WERI-Rb-1 (cell line): ENCODE data around the gene FGF14.
A peak's percentile ranks its signal among the peaks of the same experiment; 100 is the strongest.
"Not testable (repeated sequence)": the region's sequence is repeated elsewhere in the genome, so short reads cannot be mapped to it uniquely, and the experiment has no call there.

Experiments
- DNase-seq: peaks from one replicate; pipeline ENCODE4 v3.0.0-alpha.2; 2020
- H3K27ac ChIP-seq: fragments of 250-450 bp; sonication (Bioruptor Pico); 2 replicates; pipeline ENCODE4 v1.5.1; 2020; ENCODE audit warnings: mild to moderate bottlenecking, moderate library complexity
- H3K27me3 ChIP-seq: fragments of 250-450 bp; sonication (Bioruptor Pico); 2 replicates; pipeline ENCODE4 v1.5.1; 2021; ENCODE audit warnings: mild to moderate bottlenecking, low read depth, moderate library complexity; ENCODE audit not compliant: insufficient read depth, severe bottlenecking
- H3K36me3 ChIP-seq: fragments of 250-450 bp; sonication (Bioruptor Pico); 2 replicates; pipeline ENCODE4 v1.5.1; 2020; ENCODE audit warnings: mild to moderate bottlenecking, moderate library complexity
- H3K4me3 ChIP-seq: 2 replicates; pipeline ENCODE4 v1.5.1; 2011; ENCODE audit warnings: low read depth, mild to moderate bottlenecking, control low read depth, low read length
- H3K9me3 ChIP-seq: fragments of 250-450 bp; sonication (Bioruptor Pico); 2 replicates; pipeline ENCODE4 v1.5.1; 2021; ENCODE audit warnings: mild to moderate bottlenecking, moderate library complexity; ENCODE audit not compliant: severe bottlenecking
- TF ChIP-seq, protein P1 (sequence below): IDR thresholded peaks from 2 replicates; pipeline ENCODE4 v1.5.1; 2011; ENCODE audit warnings: low read depth, mild to moderate bottlenecking, control low read depth, inconsistent platforms, low read length

Gene FGF14

DNA sequence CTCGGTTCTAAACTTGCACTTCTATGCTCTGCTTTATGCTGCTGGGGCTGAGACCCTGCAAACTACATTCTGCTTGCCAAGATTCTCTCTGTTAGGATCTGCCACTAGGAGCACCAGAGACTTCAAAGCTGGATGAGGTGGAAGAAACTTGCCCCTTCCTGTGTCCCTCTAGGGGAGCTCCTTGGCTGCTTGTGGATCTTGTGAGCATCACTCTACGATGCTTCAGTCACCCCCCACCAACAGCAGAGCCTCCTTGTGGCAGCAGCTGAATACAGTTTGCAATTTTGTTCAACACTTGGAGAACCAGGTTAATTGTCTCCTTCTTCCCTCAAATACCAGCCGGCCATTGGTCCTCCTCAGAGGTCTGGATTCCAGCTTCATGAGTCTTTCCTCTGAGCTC, 310.6 kb downstream of the FGF14 start:
- TF ChIP-seq, protein P1, sequence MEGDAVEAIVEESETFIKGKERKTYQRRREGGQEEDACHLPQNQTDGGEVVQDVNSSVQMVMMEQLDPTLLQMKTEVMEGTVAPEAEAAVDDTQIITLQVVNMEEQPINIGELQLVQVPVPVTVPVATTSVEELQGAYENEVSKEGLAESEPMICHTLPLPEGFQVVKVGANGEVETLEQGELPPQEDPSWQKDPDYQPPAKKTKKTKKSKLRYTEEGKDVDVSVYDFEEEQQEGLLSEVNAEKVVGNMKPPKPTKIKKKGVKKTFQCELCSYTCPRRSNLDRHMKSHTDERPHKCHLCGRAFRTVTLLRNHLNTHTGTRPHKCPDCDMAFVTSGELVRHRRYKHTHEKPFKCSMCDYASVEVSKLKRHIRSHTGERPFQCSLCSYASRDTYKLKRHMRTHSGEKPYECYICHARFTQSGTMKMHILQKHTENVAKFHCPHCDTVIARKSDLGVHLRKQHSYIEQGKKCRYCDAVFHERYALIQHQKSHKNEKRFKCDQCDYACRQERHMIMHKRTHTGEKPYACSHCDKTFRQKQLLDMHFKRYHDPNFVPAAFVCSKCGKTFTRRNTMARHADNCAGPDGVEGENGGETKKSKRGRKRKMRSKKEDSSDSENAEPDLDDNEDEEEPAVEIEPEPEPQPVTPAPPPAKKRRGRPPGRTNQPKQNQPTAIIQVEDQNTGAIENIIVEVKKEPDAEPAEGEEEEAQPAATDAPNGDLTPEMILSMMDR, result peak; percentile 67

DNA sequence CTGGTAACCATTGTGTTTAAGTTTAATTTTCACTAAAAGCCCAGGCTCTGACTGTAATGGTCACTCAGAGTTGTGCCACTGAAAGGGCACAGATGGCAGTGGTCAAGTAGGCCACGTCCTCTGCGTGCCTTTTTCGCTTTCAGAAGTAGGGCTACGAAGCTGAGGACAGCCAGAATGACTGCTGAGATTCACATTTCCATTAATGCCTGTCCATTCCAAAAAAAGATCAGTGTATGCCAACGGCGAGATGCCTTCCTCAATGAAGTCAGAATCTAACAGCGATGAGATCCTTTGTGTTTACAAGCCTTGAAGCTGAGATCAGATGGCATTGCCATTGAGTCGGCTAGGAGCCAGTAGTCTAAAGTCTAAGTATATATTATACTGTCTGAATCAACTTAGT, 311.3 kb downstream of the FGF14 start:
- no peak for DNase-seq
- Histone ChIP-seq H3K36me3 (no peaks in the 10 kb centered on the region), H3K4me3 (no peak overlapping the region), H3K9me3 (no peaks in the 10 kb centered on the region), H3K27ac (no peak overlapping the region), H3K27me3 (no peaks in the 10 kb centered on the region)
- TF ChIP-seq, protein P1, result no peak

More for the DNA sequence above, 310.6 kb downstream of the FGF14 start:
- Histone ChIP-seq H3K27ac (no peak overlapping the region), H3K9me3 (no peaks in the 10 kb centered on the region), H3K4me3 (no peak overlapping the region), H3K27me3 (no peaks in the 10 kb centered on the region), H3K36me3 (no peaks in the 10 kb centered on the region)
- peak; percentile 66 for DNase-seq

DNA sequence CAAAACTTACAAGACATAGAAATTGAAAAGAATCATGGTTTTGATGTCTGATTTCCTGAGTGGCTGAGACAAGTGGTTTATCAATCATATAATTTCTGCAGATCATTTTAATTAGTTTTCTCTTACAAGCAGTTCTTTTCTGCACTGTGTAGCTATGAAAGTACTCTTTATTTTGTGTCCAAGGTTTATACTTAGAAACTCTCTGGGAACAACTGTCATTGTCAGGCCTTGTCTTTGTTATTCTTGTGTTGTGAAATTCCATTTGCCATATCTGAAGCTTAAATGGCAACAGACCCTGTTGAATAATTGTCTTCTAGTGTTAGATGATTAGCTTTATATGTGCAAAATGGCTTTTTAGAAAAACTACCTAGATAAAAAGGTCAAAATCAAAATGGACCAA, 312.1 kb downstream of the FGF14 start:
- Histone ChIP-seq H3K9me3 (no peaks in the 10 kb centered on the region), H3K4me3 (no peak overlapping the region), H3K36me3 (no peaks in the 10 kb centered on the region), H3K27ac (no peak overlapping the region), H3K27me3 (no peaks in the 10 kb centered on the region)
- no peak for DNase-seq
- TF ChIP-seq, protein P1, result no peak

DNA sequence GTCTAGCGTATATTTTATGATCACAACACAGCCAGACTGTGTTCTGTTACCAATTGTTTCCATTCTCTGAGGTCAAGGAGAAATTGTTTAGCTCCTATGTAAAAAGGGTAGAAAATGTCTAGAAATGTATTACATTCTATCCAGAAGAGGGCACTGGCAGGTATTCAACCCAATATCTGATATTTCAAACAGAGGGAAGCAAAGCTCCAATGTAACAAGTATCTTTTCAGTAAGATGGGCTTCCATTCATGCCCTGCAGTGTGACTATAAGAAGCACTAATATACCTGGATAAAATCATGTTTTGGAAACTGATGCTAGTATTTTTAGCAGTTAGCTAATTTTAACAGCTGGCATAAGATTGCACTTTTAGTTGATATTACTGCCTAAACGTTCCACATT, 312.7 kb downstream of the FGF14 start:
- Histone ChIP-seq H3K27ac (no peak overlapping the region), H3K27me3 (no peaks in the 10 kb centered on the region), H3K9me3 (no peaks in the 10 kb centered on the region), H3K36me3 (no peaks in the 10 kb centered on the region), H3K4me3 (no peak overlapping the region)
- TF ChIP-seq, protein P1, result no peak
- DNase-seq, result no peak

DNA sequence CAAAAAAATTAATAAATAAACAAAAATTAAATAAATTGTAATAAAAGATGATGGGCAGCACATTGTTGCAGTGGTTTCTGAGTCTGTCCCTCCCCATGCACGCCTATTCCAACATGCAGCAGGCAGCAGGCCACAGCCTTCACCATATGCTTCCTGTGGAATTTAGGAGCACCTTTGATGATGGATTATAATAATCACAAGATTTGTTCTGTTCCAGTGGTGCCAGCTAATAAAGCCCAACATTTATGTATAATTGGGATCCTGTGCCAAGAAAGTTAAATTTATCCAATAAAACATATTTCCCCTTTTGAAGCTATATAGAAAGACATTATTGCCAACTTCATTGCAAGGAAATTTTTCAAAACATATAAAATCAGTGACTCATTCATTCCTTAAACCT, 328.6 kb downstream of the FGF14 start:
- Histone ChIP-seq H3K4me3 (no peak overlapping the region), H3K27me3 (no peaks in the 10 kb centered on the region), H3K27ac (no peak overlapping the region), H3K36me3 (no peaks in the 10 kb centered on the region), H3K9me3 (no peaks in the 10 kb centered on the region)
- no peak for DNase-seq
- TF ChIP-seq, protein P1, result no peak

DNA sequence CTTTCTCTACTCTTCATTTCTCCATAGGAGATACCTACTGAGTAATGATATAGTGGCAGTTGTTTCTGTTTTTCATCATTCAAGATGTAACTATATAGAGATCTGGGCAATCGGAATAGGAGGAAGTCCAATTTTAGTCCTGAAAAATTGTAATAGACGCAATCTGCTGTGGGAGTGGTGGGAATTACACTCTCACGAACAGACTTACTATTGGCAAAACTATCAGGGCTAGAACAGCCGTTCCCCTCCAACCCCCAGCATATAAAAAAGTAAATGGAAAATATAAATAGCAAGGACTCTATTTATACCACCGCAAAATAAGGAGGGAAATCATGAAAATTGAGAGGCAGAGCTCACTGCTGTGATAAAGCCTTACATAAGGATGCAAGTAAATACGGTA, 330.1 kb downstream of the FGF14 start:
- TF ChIP-seq, protein P1, result no peak
- no peak for DNase-seq
- no peak overlapping the region for H3K4me3 ChIP-seq
- no peak overlapping the region for H3K27ac ChIP-seq
- no peaks in the 10 kb centered on the region for H3K27me3 ChIP-seq
- no peaks in the 10 kb centered on the region for H3K9me3 ChIP-seq
- H3K36me3 ChIP-seq, result no peaks in the 10 kb centered on the region

DNA sequence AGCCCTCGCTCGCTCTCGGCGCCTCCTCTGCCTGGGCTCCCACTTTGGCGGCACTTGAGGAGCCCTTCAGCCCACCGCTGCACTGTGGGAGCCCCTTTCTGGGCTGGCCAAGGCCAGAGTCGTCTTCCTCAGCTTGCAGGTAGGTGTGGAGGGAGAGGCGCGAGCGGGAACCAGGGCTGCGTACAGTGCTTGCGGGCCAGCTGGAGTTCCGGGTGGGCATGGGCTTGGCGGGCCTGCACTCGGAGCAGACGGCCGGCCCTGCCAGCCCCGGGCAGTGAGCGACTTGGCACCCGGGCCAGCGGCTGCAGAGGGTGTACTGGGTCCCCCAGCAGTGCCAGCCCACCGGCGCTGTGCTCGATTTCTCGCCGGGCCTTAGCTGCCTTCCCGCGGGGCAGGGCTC, 333.5 kb downstream of the FGF14 start:
- not testable (repeated sequence) for DNase-seq, H3K4me3 ChIP-seq, H3K27ac ChIP-seq, H3K36me3 ChIP-seq, H3K27me3 ChIP-seq, H3K9me3 ChIP-seq
